GM23248 (cell line): Measurements from ENCODE around the gene MAPK4. TPM values are rescaled to one million over a fixed set of nuclear protein-coding genes. Genes with fewer than 3 reads are reported as not detected.

Experiments used
- DNase-seq: peaks from one replicate; pipeline ENCODE4 v3.0.0-alpha.2; 2015
- H2AFZ ChIP-seq: fragments of 200-600 bp; sonication (generic); 2 replicates; pipeline ENCODE4 v1.6.1; 2016; ENCODE audit warnings: antibody characterized with exemption
- H3F3A ChIP-seq: fragments of 200-600 bp; sonication (generic); 2 replicates; pipeline ENCODE4 v1.6.1; 2016; ENCODE audit warnings: mild to moderate bottlenecking, antibody characterized with exemption, mixed run types; ENCODE audit not compliant: insufficient read depth
- H3K27ac ChIP-seq: fragments of 200-600 bp; sonication (generic); 2 replicates; pipeline ENCODE4 v1.5.1; 2016; ENCODE audit warnings: mild to moderate bottlenecking
- H3K27me3 ChIP-seq: fragments of 200-600 bp; sonication (generic); replicated peaks from 2 replicates; pipeline ENCODE4 v1.6.1; 2016; ENCODE audit warnings: mild to moderate bottlenecking; ENCODE audit not compliant: insufficient read depth
- H3K36me3 ChIP-seq: fragments of 200-600 bp; sonication (generic); 2 replicates; pipeline ENCODE4 v1.6.1; 2016; ENCODE audit warnings: low read depth, mild to moderate bottlenecking
- H3K4me1 ChIP-seq: fragments of 200-600 bp; sonication (generic); 2 replicates; pipeline ENCODE4 v1.6.1; 2016; ENCODE audit warnings: mild to moderate bottlenecking; ENCODE audit not compliant: insufficient read depth
- H3K4me2 ChIP-seq: fragments of 200-600 bp; sonication (generic); one replicate; pipeline ENCODE4 v1.6.1; 2016; ENCODE audit warnings: mild to moderate bottlenecking; ENCODE audit not compliant: unreplicated experiment
- H3K4me3 ChIP-seq: fragments of 200-600 bp; sonication (generic); 2 replicates; pipeline ENCODE4 v1.5.1; 2016; ENCODE audit warnings: mild to moderate bottlenecking
- H3K79me2 ChIP-seq: fragments of 200-600 bp; sonication (generic); 2 replicates; pipeline ENCODE4 v1.6.1; 2016; ENCODE audit warnings: mild to moderate bottlenecking; ENCODE audit not compliant: insufficient read depth
- H3K9ac ChIP-seq: fragments of 200-600 bp; sonication (generic); 2 replicates; pipeline ENCODE4 v1.6.1; 2016; ENCODE audit warnings: mild to moderate bottlenecking
- H3K9me2 ChIP-seq: fragments of 200-600 bp; sonication (generic); 2 replicates; pipeline ENCODE4 v1.6.1; 2016; ENCODE audit warnings: mixed run types, mild to moderate bottlenecking, moderate library complexity; ENCODE audit not compliant: insufficient read depth
- H3K9me3 ChIP-seq: fragments of 200-600 bp; sonication (generic); one replicate; pipeline ENCODE4 v1.6.1; 2017; ENCODE audit warnings: low read depth
- H4K20me1 ChIP-seq: fragments of 200-600 bp; sonication (generic); 2 replicates; pipeline ENCODE4 v1.6.0; 2016; ENCODE audit not compliant: insufficient read depth
- EZH2 ChIP-seq: fragments of 200-600 bp; sonication (generic); IDR thresholded peaks from 2 replicates; pipeline ENCODE4 v1.6.1; 2018; ENCODE audit warnings: antibody characterized with exemption, mild to moderate bottlenecking; ENCODE audit not compliant: insufficient read depth, poor library complexity, severe bottlenecking
- EZH2phosphoT487 ChIP-seq: fragments of 200-600 bp; sonication (generic); IDR thresholded peaks from 2 replicates; pipeline ENCODE4 v1.6.1; 2018; ENCODE audit warnings: antibody characterized with exemption, moderate library complexity, mild to moderate bottlenecking, low read depth; ENCODE audit not compliant: insufficient read depth
- WGBS, 2 experiments: methylation state at CpG; one replicate each; pipeline ENCODE4 v1.1.6; 2015 to 2017; ENCODE audit warnings: low lambda C conversion rate in 2 of 2, low coverage in 1 of 2; ENCODE audit errors: missing lambda C conversion rate in 2 of 2; 5-methylcytosine and 5-hydroxymethylcytosine counted together
- in situ Hi-C: fragments of 300-500 bp; cut with MboI; formaldehyde crosslinking; loops from 2 replicates; pipeline ENCODE4 v1.15.0; 2020
- polyA plus RNA-seq: library from polyadenylated mRNA; unstranded; fragments of >200 nt; fragmentation: Nextera tagmentation; extraction: Ambion mirVana; gene quantifications from 2 replicates; pipeline ENCODE4 v1.2.1, GENCODE V29; 2016
- total RNA-seq: library from RNA; depleted of rRNA; stranded (reverse); fragments of >200 nt; shearing (Covaris generic); gene quantifications from 2 replicates; pipeline ENCODE4 v1.2.3, GENCODE V29; 2014

The MAPK4 gene
- total and polyA plus RNA-seq, 2 experiments from 2014 or later = 0.22 TPM; not detected in 1

DNA sequence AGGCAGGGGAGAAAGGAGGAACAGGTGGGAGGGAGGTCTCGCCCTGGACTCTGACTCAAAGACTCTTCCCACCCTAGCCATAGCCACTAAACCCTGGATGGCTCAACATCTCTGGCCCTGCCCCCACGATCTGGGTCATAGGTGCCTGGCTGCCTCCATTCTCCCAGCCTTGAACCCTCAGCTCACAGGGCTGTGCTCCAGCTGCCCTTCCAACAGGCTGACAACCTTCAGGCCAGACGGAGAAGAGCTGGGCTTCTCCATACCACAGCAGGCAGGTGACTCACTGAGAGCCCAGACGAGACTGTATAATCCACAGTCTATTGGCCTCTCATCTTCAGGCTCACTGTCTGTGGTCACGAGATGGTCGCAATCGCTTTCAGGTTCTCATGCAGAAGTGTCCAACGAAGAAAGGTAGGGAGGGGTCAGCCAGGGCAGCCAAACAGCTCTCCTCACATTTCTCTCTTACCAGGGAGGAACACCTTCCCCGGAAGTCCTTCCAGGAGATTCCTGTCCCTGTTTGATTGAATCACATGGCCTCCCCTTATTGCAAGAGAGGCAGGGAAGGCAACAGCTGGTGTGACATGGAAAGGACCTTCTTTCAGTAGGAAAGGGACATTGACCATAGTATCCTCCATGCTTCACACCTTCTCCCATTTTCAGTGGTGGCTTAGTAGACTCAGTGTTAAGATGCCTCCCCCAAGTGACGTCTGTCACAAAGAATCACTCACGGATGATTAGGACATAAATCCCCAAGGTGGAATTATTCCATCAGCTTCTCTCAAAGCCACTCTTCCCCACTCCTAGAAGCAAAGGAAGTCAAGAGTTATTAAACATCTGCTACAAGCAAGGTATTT, 159.8 kb downstream of the MAPK4 start:
- TF ChIP-seq EZH2 (no peak), EZH2phosphoT487 (no peak)
- H3F3A ChIP-seq = no peaks in the 10 kb centered on the region
- no peak overlapping the region for H3K27ac ChIP-seq
- H3K4me3 ChIP-seq = no peak overlapping the region
- H2AFZ ChIP-seq = no peak overlapping the region
- no peak overlapping the region for H3K9ac ChIP-seq
- no peaks in the 10 kb centered on the region for H3K4me1 ChIP-seq
- 47 to 55% methylated on average over 11 of the region's 11 CpGs for WGBS, 2 experiments
- H3K4me2 ChIP-seq = no peak overlapping the region
- H3K9me2 ChIP-seq = no peaks in the 10 kb centered on the region
- H3K27me3 ChIP-seq = no peaks in the 10 kb centered on the region
- in situ Hi-C loops = no loop called here
- no peak for DNase-seq
- H3K36me3 ChIP-seq = no peaks in the 10 kb centered on the region
- H3K79me2 ChIP-seq = no peaks in the 10 kb centered on the region
- H3K9me3 ChIP-seq = no peaks in the 10 kb centered on the region
- no peaks in the 10 kb centered on the region for H4K20me1 ChIP-seq

DNA sequence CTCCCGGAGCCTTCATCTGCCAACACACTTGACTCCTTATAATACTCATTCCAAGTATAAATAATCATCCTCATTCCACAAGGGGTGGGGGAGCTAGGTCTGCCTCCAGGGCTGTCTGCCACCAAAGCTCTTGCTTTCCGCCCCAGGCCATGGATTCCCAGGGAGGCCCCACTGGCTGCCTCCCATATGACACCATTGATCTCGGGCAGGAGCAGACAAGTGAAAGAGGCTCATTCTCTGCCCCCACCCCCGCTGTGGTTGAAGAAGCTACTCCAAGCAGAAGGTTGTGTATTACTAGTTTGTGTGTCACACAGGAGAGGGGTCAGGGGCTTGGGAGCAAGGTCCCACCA, 160.4 kb downstream of the MAPK4 start:
- H2AFZ ChIP-seq = no peak overlapping the region
- H3K9me3 ChIP-seq = no peaks in the 10 kb centered on the region
- DNase-seq = no peak
- H4K20me1 ChIP-seq = no peaks in the 10 kb centered on the region
- H3K9me2 ChIP-seq = no peaks in the 10 kb centered on the region
- in situ Hi-C loops = no loop called here
- no peaks in the 10 kb centered on the region for H3K4me1 ChIP-seq
- TF ChIP-seq EZH2 = no peak
- TF ChIP-seq EZH2phosphoT487 = no peak
- H3K4me2 ChIP-seq = no peak overlapping the region
- no peak overlapping the region for H3K4me3 ChIP-seq
- H3K36me3 ChIP-seq = no peaks in the 10 kb centered on the region
- WGBS, 2 experiments = 26 to 36% methylated on average over 4 of the region's 4 CpGs
- no peaks in the 10 kb centered on the region for H3F3A ChIP-seq
- no peak overlapping the region for H3K9ac ChIP-seq
- no peaks in the 10 kb centered on the region for H3K27me3 ChIP-seq
- H3K79me2 ChIP-seq = no peaks in the 10 kb centered on the region
- H3K27ac ChIP-seq = no peak overlapping the region

DNA sequence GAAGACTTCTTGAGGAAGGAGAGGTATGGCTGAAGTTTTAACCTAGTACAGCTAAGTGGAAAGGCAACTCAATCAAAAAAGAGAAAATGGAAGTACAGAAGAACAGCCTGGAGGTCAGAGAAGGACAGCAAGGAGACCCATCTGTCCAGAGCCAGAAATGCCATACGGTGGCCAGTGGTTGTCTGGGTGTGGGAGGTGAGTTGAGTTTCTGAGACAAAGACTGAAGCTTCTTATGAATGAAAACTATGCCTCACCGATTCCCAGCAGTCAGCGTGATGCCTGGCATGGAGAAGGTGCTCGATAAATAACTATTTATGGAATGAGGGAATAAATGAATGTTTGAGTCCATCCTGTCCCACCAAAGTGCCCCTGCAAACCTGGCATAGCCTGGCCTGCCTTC, 161.1 kb downstream of the MAPK4 start:
- no peaks in the 10 kb centered on the region for H3K79me2 ChIP-seq
- in situ Hi-C loops = no loop called here
- H3K27me3 ChIP-seq = no peaks in the 10 kb centered on the region
- H3K4me2 ChIP-seq = no peak overlapping the region
- H3F3A ChIP-seq = no peaks in the 10 kb centered on the region
- no peak for DNase-seq
- H3K4me1 ChIP-seq = no peaks in the 10 kb centered on the region
- no peak overlapping the region for H2AFZ ChIP-seq
- no peak overlapping the region for H3K27ac ChIP-seq
- H4K20me1 ChIP-seq = no peaks in the 10 kb centered on the region
- H3K9me3 ChIP-seq = no peaks in the 10 kb centered on the region
- no peak overlapping the region for H3K9ac ChIP-seq
- no peak overlapping the region for H3K4me3 ChIP-seq
- WGBS, 2 experiments = 43 to 46% methylated on average over 4 of the region's 4 CpGs
- TF ChIP-seq EZH2phosphoT487 = no peak
- TF ChIP-seq EZH2 = no peak
- no peaks in the 10 kb centered on the region for H3K36me3 ChIP-seq
- H3K9me2 ChIP-seq = no peaks in the 10 kb centered on the region

DNA sequence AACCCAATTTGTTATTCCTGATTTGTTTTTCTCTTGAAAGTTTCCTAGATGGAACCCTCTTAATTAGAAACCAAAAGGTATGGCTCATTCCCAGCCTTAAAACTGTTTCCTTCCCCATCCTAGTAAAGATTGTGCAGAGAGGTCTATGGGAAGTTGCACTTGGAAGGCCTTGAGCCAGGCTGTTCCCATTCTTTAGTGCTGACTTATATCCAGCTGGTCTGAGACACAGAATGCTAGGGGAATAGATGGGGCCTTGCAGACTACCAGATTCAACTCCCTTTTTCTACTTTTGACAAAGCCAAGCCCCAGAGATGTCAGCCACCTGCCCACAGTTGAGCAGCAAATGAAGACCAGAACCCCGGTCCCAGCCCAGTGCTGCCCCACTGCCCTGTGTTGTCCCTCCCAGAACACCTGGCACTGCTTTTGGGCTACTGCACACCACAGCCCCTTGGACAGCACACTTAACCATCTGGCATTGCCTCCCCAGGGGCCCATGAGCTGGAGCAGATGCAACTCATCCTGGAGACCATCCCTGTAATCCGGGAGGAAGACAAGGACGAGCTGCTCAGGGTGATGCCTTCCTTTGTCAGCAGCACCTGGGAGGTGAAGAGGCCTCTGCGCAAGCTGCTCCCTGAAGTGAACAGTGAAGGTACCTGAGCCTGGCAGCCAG, 161.7 kb downstream of the MAPK4 start:
- TF ChIP-seq EZH2 = no peak
- no peak for TF ChIP-seq EZH2phosphoT487
- in situ Hi-C loops = no loop called here
- Histone ChIP-seq H3K4me3 (no peak overlapping the region), H3K9me3 (no peaks in the 10 kb centered on the region), H4K20me1 (no peaks in the 10 kb centered on the region), H3K27me3 (no peaks in the 10 kb centered on the region), H3F3A (no peaks in the 10 kb centered on the region), H3K27ac (no peak overlapping the region), H3K4me1 (no peaks in the 10 kb centered on the region), H3K79me2 (no peaks in the 10 kb centered on the region), H3K4me2 (no peak overlapping the region), H2AFZ (no peak overlapping the region), H3K36me3 (no peaks in the 10 kb centered on the region), H3K9ac (no peak overlapping the region), H3K9me2 (no peaks in the 10 kb centered on the region)
- whole genome bisulfite sequencing, 2 experiments = 38 to 43% methylated on average over 4 of the region's 4 CpGs
- no peak for DNase-seq
